Thyroid gland (tissue), 4 donors: ENCODE data around the gene NDST1. TPM values are rescaled to one million over a fixed set of nuclear protein-coding genes. Genes with fewer than 3 reads are reported as not detected.

Experiments
- DNase-seq, 2 donors: peaks; one replicate each; pipeline ENCODE4 v3.0.0-alpha.2; 2019
- H3K27ac ChIP-seq, 3 donors: fragments of 200-600 bp; sonication (generic); 1 replicate in 2 of 3; 2 replicates in 1 of 3; pipeline ENCODE4 v1.5.1; 2016 to 2019; ENCODE audit warnings: mild to moderate bottlenecking in 1 of 3, moderate library complexity in 1 of 3
- H3K27me3 ChIP-seq: fragments of 200-600 bp; sonication (generic); one replicate; pipeline ENCODE4 v1.5.1; 2019
- H3K36me3 ChIP-seq, 2 donors: fragments of 200-600 bp; sonication (generic); one replicate each; pipeline ENCODE4 v1.5.1; 2016 to 2019
- H3K4me1 ChIP-seq, 2 donors: fragments of 200-600 bp; sonication (generic); one replicate each; pipeline ENCODE4 v1.5.1; 2017 to 2019
- H3K4me3 ChIP-seq, 3 donors: fragments of 200-600 bp; sonication (generic); replicated peaks in 1 of 3; 1 replicate in 2 of 3; 2 replicates in 1 of 3; pipeline ENCODE4 v1.5.1; 2016; ENCODE audit warnings: mild to moderate bottlenecking in 1 of 3
- H3K9me3 ChIP-seq: fragments of 200-600 bp; sonication (generic); one replicate; pipeline ENCODE4 v1.5.1; 2017
- POLR2A ChIP-seq, 2 donors: fragments of 450-650 bp; IDR thresholded peaks; one replicate each; pipeline ENCODE4 v1.6.1; 2017; ENCODE audit warnings: antibody characterized with exemption in 2 of 2, mild to moderate bottlenecking in 2 of 2, moderate library complexity in 1 of 2
- WGBS, 2 donors: methylation state at CpG; one replicate each; pipeline ENCODE4 v1.1.5; 2017; 5-methylcytosine and 5-hydroxymethylcytosine counted together
- intact Hi-C: fragments of 100-400 bp; cut with DNase I; formaldehyde crosslinking; loops from one replicate; pipeline ENCODE4 v1.15.1; 2023
- total RNA-seq, 4 donors: library from RNA; depleted of rRNA; stranded (reverse); fragments of >200 nt; gene quantifications; one replicate each; pipeline ENCODE4 v1.2.3, GENCODE V29; 2016
- TF ChIP-seq, protein P1 (sequence below), 6 experiments: fragments of 200-600 bp in 3 of 6; fragments of 450-650 bp in 3 of 6; sonication (generic) in 3 of 6; IDR thresholded peaks; one replicate each; pipeline ENCODE4 v1.5.1; 2016 to 2019; ENCODE audit warnings: antibody characterized with exemption in 6 of 6, mild to moderate bottlenecking in 2 of 6, inconsistent platforms in 1 of 6, moderate library complexity in 1 of 6

NDST1 gene
- total RNA-seq, 4 donors from 2014 or later = 84.9 to 171 (median 113) TPM

DNA sequence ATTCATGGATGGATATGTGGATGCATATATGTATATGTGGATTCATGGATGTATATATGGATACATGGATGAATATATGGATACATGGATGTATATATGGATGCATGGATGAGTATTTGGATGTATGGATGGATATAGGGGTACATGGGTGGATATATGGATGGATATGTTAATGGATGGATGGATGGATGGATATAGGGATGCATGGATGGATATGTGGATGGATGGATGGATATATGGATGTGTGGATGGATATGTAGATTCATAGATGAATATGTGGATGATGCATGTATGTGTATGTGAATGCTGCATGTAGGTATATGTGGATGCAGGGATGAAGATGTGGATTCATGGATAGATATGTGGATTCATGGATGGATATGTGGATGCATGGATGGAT, 79.1 kb downstream of the NDST1 start:
- peaks cover 0 to 22% of the 10 kb centered on the region in 2 donors for H3K4me1 ChIP-seq
- H3K27me3 ChIP-seq = no peaks in the 10 kb centered on the region
- no peaks in the 10 kb centered on the region for H3K9me3 ChIP-seq
- no peak overlapping the region for H3K4me3 ChIP-seq
- H3K36me3 ChIP-seq = no peaks in the 10 kb centered on the region
- H3K27ac ChIP-seq = no peak overlapping the region
- DNase-seq = no peak
- intact Hi-C loops = no loop called here
- TF ChIP-seq, protein P1, sequence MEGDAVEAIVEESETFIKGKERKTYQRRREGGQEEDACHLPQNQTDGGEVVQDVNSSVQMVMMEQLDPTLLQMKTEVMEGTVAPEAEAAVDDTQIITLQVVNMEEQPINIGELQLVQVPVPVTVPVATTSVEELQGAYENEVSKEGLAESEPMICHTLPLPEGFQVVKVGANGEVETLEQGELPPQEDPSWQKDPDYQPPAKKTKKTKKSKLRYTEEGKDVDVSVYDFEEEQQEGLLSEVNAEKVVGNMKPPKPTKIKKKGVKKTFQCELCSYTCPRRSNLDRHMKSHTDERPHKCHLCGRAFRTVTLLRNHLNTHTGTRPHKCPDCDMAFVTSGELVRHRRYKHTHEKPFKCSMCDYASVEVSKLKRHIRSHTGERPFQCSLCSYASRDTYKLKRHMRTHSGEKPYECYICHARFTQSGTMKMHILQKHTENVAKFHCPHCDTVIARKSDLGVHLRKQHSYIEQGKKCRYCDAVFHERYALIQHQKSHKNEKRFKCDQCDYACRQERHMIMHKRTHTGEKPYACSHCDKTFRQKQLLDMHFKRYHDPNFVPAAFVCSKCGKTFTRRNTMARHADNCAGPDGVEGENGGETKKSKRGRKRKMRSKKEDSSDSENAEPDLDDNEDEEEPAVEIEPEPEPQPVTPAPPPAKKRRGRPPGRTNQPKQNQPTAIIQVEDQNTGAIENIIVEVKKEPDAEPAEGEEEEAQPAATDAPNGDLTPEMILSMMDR (IDR thresholded peaks at IDR 0.05) = no peak
- TF ChIP-seq POLR2A (IDR thresholded peaks at IDR 0.05) = no peak

DNA sequence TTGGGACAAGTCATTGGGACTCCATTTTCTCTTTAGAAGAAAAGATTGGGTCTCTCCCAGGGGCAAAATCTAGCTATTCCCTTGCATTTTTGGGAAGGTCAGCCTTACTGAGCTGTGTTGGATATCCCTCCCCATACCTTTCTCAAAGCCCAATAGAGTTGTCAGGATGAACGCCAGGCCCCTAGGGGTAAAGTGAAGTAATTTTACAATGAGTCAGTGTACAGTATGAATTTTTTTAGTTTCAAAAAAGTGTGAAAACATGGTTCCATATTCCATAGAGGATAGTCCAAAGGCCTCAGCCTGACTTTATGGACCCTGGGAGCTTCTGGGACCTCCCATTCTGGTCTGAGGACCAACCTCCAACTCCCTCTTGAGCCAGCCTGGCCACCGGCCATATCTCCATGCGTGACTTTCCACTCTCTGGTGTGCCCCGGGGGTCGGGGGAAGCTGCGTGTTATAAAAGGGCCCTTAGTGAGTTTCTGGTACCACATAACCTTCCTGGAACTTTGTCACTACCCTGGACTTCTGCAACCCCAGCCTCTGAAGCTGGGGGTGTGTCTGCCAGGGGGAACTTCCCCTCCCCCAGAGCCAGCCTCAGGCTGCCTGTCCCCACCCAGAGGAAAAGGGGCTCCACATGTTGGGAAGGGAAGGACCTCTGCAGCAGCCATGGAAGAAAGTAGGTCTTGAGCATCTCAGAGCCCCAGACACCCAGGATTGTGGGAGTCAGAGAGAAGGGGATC, 80.1 kb downstream of the NDST1 start:
- H3K9me3 ChIP-seq = no peaks in the 10 kb centered on the region
- TF ChIP-seq, protein P1 (IDR thresholded peaks at IDR 0.05) = no peak
- TF ChIP-seq POLR2A (IDR thresholded peaks at IDR 0.05) = no peak
- H3K4me1 ChIP-seq = peaks cover 0 to 16% of the 10 kb centered on the region in 2 donors
- H3K27ac ChIP-seq = no peak overlapping the region
- 52 to 64% methylated on average over 5 to 6 of the region's 6 CpGs for WGBS, 2 donors
- DNase-seq = no peak
- no peak overlapping the region for H3K4me3 ChIP-seq
- intact Hi-C loops = no loop called here
- H3K27me3 ChIP-seq = no peaks in the 10 kb centered on the region
- H3K36me3 ChIP-seq = no peaks in the 10 kb centered on the region

GRCh38 chr5:150588596-150588890, 80.6 kb downstream of the NDST1 start:
- no peak for DNase-seq
- no peaks in the 10 kb centered on the region for H3K27me3 ChIP-seq
- no peaks in the 10 kb centered on the region for H3K36me3 ChIP-seq
- H3K27ac ChIP-seq = no peak overlapping the region
- peaks cover 0 to 16% of the 10 kb centered on the region in 2 donors for H3K4me1 ChIP-seq
- TF ChIP-seq POLR2A (IDR thresholded peaks at IDR 0.05) = no peak
- TF ChIP-seq, protein P1 (IDR thresholded peaks at IDR 0.05) = no peak
- intact Hi-C loops = no loop called here
- no peak overlapping the region for H3K4me3 ChIP-seq
- H3K9me3 ChIP-seq = no peaks in the 10 kb centered on the region
- WGBS, 2 donors = 85 to 87% methylated on average over 1 of the region's 1 CpG

DNA sequence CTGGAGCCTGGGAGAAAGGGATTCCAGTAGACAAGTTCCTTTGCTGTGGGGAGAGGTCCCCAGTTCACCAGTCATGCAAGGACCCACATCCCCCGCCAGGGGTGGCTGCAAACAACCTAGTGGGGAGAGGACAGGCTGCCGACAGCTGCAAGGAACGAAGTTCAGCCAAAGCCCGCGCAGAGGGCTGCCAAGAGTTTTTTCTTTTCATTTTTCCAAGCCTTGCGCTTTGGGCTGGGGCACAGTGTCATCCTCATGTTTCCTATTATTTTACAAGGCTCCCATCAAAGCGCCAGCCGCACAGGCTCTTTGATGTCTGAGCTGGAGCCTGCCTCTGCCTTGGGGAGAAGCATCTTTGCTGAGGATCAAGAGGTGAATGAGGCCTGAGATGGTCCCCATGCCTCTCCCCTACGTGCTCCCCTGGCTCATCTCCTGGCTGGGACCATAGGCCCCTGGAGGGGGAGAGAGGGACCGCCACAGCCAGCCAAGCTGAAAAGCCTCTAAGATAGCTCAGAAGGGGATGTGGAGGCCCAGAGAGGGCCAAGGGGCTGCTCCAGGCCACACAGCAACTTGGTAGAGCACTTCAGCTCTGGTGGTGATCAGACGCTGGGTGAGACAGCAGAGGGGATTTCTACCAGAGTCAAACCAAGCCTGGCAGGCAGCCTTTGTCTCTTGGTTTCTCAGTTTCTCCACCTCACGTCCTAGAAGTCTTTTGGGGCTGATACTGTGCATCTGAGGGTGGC, 82.1 kb downstream of the NDST1 start:
- no peak overlapping the region for H3K4me3 ChIP-seq
- no peaks in the 10 kb centered on the region for H3K36me3 ChIP-seq
- H3K9me3 ChIP-seq = no peaks in the 10 kb centered on the region
- 57 to 68% methylated on average over 11 of the region's 12 CpGs for WGBS, 2 donors
- no peaks in the 10 kb centered on the region for H3K27me3 ChIP-seq
- peaks cover 0 to 31% of the 10 kb centered on the region in 2 donors for H3K4me1 ChIP-seq
- intact Hi-C loops = no loop called here
- H3K27ac ChIP-seq = peak overlapping the region in 2 of 3 donors; percentile 33 to 44
- DNase-seq = peak; percentile 17 to 22
- no peak for TF ChIP-seq POLR2A (IDR thresholded peaks at IDR 0.05)
- TF ChIP-seq, protein P1 (IDR thresholded peaks at IDR 0.05) = peak in 4 of 6 experiments; percentile 11 to 37 (median 30)
